Measurements from ENCODE around the gene NPHS2. TPM values are rescaled to one million over a fixed set of nuclear protein-coding genes. Genes with fewer than 3 reads are reported as not detected.
"Not testable (repeated sequence)": the region's sequence is repeated elsewhere in the genome, so short reads cannot be mapped to it uniquely, and the experiment has no call there.

NPHS2 gene
- total RNA-seq, 1 experiment from 2014 or later: not detected

- no peak for DNase-seq
- Histone ChIP-seq H3K27me3 (ENCODE audit: control insufficient read depth, insufficient read depth, low read length) (peaks cover 46% of the 10 kb centered on the region), H3K4me3 (ENCODE audit: insufficient read depth, low read depth, low read length) (no peak overlapping the region), H3K36me3 (replicated peaks; ENCODE audit: control insufficient read depth, insufficient read depth, low read length) (no peaks in the 10 kb centered on the region)
Observed at GRCh38 chr1:179576509-179576908, 761 bp upstream of the NPHS2 start.

DNA sequence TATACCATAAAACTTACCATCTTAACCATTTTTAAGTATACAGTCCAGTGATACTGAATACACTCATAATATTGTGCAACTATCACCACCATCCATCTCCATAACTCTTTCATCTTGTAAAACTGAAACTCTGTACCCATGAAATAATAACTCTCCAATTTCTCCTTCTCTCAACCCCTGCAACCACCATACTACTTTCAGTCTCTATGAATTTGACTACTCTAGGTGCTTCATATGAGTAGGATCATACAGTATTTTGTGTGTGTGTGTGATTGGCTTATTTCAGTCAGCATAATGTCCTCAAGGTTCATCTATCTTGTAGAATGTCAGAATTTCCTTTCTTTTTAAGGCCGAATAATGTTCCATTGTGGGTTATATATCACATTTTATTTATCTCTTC is 17.7 kb downstream of the NPHS2 start:
- H3K4me3 ChIP-seq (ENCODE audit: insufficient read depth, low read depth, low read length): no peak overlapping the region
- no peaks in the 10 kb centered on the region for H3K27me3 ChIP-seq (ENCODE audit: control insufficient read depth, insufficient read depth, low read length)
- no peaks in the 10 kb centered on the region for H3K36me3 ChIP-seq (replicated peaks; ENCODE audit: control insufficient read depth, insufficient read depth, low read length)
- no peak for DNase-seq

GRCh38 chr1:179554427-179554826 is 21.3 kb downstream of the NPHS2 start:
- Histone ChIP-seq H3K27me3 (ENCODE audit: control insufficient read depth, insufficient read depth, low read length) (no peaks in the 10 kb centered on the region; the same call in 1 of the 2 replicates), H3K4me3 (ENCODE audit: insufficient read depth, low read depth, low read length) (no peak overlapping the region), H3K36me3 (replicated peaks; ENCODE audit: control insufficient read depth, insufficient read depth, low read length) (no peaks in the 10 kb centered on the region)
- no peak for DNase-seq

GRCh38 chr1:179550746-179551682 is 24.7 kb downstream of the NPHS2 start:
- no peak for DNase-seq
- Histone ChIP-seq H3K4me3 (ENCODE audit: insufficient read depth, low read depth, low read length) (no peak overlapping the region), H3K36me3 (replicated peaks; ENCODE audit: control insufficient read depth, insufficient read depth, low read length) (no peaks in the 10 kb centered on the region), H3K27me3 (ENCODE audit: control insufficient read depth, insufficient read depth, low read length) (no peaks in the 10 kb centered on the region; the same call in 1 of the 2 replicates)

DNA sequence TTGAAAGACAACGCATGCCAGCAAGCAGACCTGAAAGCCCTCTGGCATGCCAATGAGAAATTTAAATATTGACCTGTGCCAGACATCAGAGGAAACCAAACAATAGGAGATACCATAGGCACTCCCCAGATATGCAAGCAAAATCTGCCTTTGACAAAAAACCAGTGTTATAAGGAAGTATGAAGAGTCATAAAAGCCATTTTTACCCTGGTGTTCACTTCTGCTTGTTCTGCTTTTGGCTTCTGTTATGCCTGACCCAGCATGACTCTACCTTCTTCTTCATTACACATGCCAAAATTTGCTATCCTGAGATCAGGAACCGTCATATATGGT is 26.4 kb downstream of the NPHS2 start:
- H3K27me3 ChIP-seq (ENCODE audit: control insufficient read depth, insufficient read depth, low read length): no peaks in the 10 kb centered on the region; the same call in 1 of the 2 replicates
- H3K4me3 ChIP-seq (ENCODE audit: insufficient read depth, low read depth, low read length): no peak overlapping the region
- H3K36me3 ChIP-seq (replicated peaks; ENCODE audit: control insufficient read depth, insufficient read depth, low read length): no peaks in the 10 kb centered on the region
- DNase-seq: no peak

- Histone ChIP-seq H3K27me3 (ENCODE audit: control insufficient read depth, insufficient read depth, low read length) (no peaks in the 10 kb centered on the region; the same call in 1 of the 2 replicates), H3K36me3 (replicated peaks; ENCODE audit: control insufficient read depth, insufficient read depth, low read length) (no peaks in the 10 kb centered on the region), H3K4me3 (ENCODE audit: insufficient read depth, low read depth, low read length) (no peak overlapping the region)
- DNase-seq: no peak
Observed at GRCh38 chr1:179548666-179549367, 26.9 kb downstream of the NPHS2 start.

- DNase-seq: no peak
Observed at GRCh38 chr1:179547021-179547535, 28.7 kb downstream of the NPHS2 start.

GRCh38 chr1:179545321-179545720 is 30.4 kb downstream of the NPHS2 start:
- no peaks in the 10 kb centered on the region for H3K36me3 ChIP-seq (replicated peaks; ENCODE audit: control insufficient read depth, insufficient read depth, low read length)
- no peak for DNase-seq
- no peaks in the 10 kb centered on the region for H3K27me3 ChIP-seq (ENCODE audit: control insufficient read depth, insufficient read depth, low read length)
- H3K4me3 ChIP-seq (ENCODE audit: insufficient read depth, low read depth, low read length): no peak overlapping the region

More at GRCh38 chr1:179547021-179547535, 28.7 kb downstream of the NPHS2 start:
- Histone ChIP-seq H3K36me3 (replicated peaks; ENCODE audit: control insufficient read depth, insufficient read depth, low read length) (no peaks in the 10 kb centered on the region), H3K27me3 (ENCODE audit: control insufficient read depth, insufficient read depth, low read length) (no peaks in the 10 kb centered on the region; the same call in 1 of the 2 replicates), H3K4me3 (ENCODE audit: insufficient read depth, low read depth, low read length) (no peak overlapping the region)

GRCh38 chr1:179541774-179542173 is 34.0 kb downstream of the NPHS2 start:
- H3K4me3 ChIP-seq (ENCODE audit: insufficient read depth, low read depth, low read length): no peak overlapping the region
- H3K36me3 ChIP-seq (replicated peaks; ENCODE audit: control insufficient read depth, insufficient read depth, low read length): no peaks in the 10 kb centered on the region
- DNase-seq: no peak
- H3K27me3 ChIP-seq (ENCODE audit: control insufficient read depth, insufficient read depth, low read length): no peaks in the 10 kb centered on the region

- peak; percentile 4 for DNase-seq
- Histone ChIP-seq H3K27me3 (ENCODE audit: control insufficient read depth, insufficient read depth, low read length) (no peaks in the 10 kb centered on the region), H3K4me3 (ENCODE audit: insufficient read depth, low read depth, low read length) (no peak overlapping the region), H3K36me3 (replicated peaks; ENCODE audit: control insufficient read depth, insufficient read depth, low read length) (no peaks in the 10 kb centered on the region)
Observed at GRCh38 chr1:179530352-179530751, 45.4 kb downstream of the NPHS2 start.

DNA sequence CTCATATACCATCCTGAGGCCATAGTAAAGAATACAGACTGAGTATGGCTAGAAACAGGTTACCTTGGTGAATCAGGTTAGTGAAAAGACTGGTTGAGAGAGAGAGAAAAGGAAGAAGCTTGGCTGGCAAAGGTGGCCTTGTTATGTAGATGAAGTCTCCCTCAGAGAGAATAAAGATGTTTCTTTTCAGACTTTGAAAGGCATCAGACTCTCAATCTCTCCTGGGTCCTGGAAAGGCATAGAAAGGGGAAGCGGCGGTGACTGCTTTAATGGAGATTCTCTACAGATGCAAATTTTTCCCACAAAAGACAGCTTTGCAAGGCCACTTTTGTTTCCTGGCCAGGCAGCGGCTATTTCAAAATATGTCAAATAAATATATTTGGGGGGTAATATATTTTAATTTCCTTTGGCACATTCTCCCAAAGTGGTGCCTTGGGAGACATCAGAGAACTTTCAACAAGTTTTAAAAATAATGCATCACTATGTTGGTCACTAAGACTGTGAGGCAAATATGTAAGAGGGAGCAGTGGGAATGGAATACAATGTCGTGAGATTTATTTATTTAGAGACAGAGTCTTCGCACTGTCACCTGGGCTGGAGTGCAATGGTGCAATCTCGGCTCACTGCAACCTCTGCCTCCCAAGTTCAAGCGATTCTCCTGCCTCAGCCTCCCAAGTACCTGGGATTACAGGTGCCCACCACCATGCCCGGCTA is 46.1 kb downstream of the NPHS2 start:
- peak; percentile 22 for DNase-seq
- H3K4me3 ChIP-seq (ENCODE audit: insufficient read depth, low read depth, low read length): no peak overlapping the region
- no peaks in the 10 kb centered on the region for H3K27me3 ChIP-seq (ENCODE audit: control insufficient read depth, insufficient read depth, low read length)
- no peaks in the 10 kb centered on the region for H3K36me3 ChIP-seq (replicated peaks; ENCODE audit: control insufficient read depth, insufficient read depth, low read length)

GRCh38 chr1:179518544-179518943 is 57.2 kb downstream of the NPHS2 start:
- not testable (repeated sequence) for H3K4me3 ChIP-seq (ENCODE audit: insufficient read depth, low read depth, low read length); DNase-seq; H3K27me3 ChIP-seq (ENCODE audit: control insufficient read depth, insufficient read depth, low read length); H3K36me3 ChIP-seq (replicated peaks; ENCODE audit: control insufficient read depth, insufficient read depth, low read length)

DNA sequence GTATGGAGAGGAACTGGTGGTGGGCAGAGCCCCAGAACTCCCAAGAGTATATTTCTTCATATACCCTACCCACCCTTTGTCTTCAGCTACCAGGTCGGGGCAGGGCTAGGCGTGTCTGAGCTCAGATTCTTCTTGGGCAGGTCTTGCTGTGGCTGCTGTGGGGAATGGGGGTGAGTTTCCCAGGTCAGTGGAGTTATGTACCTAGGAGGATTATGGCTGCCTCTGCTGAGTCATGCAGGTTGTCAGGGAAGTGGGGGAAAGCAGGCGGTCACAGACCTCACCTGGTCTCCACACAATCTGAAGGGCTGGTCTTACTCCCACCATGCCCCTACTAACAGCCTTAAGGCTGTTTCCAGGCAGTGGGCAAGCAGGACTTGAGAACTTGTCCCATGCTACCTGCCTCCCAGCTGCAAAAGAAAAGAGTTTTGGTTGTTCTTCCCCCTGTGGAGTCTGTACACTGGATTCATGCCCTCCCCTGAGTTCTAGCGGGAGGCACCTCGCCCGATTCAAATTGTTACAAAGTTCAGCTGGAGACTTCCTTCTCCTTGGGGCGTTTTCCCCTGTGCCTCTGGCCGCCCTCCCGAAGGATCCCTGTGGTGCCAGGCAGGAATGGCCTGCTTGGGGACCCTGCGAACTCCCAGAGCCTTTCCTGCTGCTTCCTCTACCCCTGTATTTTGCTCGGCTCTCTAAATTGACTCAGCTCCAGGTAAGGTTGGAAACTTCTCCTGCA is 58.6 kb downstream of the NPHS2 start:
- no peak for DNase-seq
- H3K36me3 ChIP-seq (replicated peaks; ENCODE audit: control insufficient read depth, insufficient read depth, low read length): no peaks in the 10 kb centered on the region
- H3K27me3 ChIP-seq (ENCODE audit: control insufficient read depth, insufficient read depth, low read length): no peaks in the 10 kb centered on the region
- H3K4me3 ChIP-seq (ENCODE audit: insufficient read depth, low read depth, low read length): no peak overlapping the region

DNA sequence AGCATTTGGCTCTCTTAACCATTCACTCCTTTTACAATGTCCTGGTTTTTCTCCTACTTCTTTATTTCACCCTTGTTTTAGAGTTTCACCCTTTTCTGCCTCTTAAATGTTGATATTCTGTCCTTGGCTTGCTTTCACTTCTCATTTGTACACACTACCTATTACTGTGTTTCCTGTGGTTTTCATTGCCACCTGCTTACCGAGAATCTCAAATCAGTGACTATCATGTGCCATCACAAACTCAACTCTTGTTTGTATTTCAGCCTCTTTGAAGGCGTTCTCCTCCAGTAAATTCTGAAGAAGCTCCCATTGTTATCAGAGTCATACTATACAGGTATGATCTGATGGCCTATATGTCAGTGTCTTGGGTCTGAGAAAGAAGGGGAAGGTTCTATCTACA is 65.7 kb downstream of the NPHS2 start:
- DNase-seq: no peak
- H3K27me3 ChIP-seq (ENCODE audit: control insufficient read depth, insufficient read depth, low read length): no peaks in the 10 kb centered on the region
- no peak overlapping the region for H3K4me3 ChIP-seq (ENCODE audit: insufficient read depth, low read depth, low read length)
- H3K36me3 ChIP-seq (replicated peaks; ENCODE audit: control insufficient read depth, insufficient read depth, low read length): no peaks in the 10 kb centered on the region

All from H7 (cell line).